GM18858 (cell line): ENCODE data around the gene BICDL1.

Source experiments
- ATAC-seq: cut with Tn5 transposase; IDR thresholded peaks from one replicate; pipeline ENCODE4 v1.9.1; 2021; ENCODE audit not compliant: unreplicated experiment

BICDL1 gene

DNA sequence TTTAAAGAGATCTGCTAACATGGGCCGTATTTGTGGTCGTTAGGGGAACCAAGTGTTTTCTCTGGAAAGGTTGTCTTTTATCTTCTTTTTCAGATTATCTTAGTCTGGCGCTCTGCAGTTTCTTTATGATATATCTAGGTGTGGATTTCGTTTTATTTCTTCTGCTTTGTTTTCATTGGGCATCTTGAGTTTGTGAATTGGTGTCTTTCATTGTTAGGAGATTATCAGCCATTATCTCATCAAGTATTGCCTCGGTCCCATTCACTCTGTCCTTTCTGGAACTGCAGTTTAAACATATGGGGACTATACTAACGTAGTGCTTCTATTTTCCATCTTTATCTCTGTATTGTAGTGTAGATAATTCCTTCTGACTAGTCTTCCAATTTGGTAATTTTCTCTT, 60.4 kb downstream of the BICDL1 start:
- no peak for ATAC-seq

DNA sequence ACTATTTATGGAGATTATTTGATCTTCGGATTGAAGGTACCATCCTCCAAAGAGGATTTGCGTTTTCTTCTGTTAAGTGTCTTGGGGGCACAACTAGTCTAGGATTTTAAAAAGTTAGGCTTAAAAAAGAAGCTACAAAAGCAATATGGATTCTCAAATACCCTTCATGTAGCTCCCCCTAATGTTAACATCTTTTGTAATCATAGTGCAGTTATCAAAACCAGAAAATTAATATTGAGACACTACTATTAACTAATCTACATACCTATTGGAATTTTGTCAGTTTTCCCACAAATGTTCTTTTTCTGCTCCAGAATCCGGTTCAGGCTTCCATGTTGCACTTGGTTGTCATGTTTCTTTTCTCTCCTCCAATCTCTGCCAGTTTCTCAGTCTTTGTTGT, 62.5 kb downstream of the BICDL1 start:
- ATAC-seq: no peak

DNA sequence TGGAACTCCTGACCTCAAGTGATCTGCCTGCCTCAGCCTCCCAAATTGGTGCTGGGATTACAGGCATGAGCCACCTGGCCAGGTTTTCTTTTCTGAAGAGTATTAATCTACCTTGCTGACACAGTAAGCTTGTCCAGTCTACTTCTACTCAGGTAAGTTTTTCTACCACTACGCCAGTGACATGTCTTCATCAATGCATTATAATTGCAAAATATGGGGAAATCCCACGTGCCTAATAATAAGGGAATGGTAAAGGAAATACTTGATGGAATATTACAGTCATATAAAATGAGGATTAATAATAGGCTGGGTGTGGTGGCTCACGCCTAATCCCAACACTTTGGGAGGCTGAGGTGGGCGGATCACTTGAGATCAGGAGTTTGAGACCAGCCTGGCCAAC, 65.3 kb downstream of the BICDL1 start:
- no peak for ATAC-seq

DNA sequence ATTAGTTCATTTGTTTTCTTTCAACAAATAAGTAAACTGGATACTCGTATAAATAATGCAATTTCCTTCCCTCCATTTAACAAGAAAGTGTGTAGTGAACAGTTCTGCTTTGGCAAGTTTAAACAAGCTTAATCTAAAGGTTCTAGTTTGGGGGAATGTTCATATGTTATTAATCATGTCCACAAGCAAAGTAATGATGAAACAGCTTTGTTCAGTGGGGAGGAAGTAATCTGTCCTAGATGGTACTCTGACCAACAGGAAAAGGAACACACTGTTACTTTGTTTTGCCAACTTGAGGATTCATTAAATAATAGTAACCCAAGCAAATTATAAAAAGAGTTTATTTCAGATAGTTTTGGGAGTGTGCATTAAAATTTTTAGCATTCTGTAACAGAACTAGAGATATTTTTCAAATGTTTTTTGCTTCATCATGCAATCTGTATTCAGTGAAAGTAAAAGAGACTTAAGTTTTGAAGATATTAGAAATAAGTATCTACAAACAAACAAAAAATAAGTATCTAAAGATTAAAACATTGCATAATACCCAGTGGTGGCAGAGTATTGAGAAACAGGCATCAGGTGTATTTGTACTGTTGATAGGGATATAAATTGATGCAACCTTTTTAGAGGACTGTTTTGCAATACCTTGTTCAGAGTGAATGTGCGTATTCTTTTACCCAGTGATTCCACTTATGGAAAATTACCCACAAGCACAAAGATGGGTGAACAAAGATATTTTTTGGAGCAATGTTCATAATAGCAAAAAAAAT, 66.4 kb downstream of the BICDL1 start:
- ATAC-seq: no peak

DNA sequence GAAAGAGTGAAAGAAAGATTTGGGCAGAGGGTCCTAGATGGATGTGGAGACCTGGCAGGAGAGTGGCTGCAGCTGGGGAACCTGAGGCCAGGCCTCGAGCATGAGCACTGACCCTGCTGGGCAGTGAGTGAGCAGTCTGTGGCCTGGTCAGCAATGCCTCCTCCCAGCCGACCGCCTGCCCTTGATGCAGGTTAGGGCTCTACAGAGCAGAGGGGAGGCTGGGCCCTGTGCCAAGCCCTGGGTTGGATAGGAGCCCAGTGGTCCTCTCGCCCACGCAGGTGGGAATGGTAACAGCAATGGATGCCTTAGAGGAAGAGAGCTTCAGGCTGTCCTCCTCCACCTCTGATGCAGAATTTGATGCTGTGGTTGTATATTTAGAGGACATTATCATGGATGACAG, 67.7 kb downstream of the BICDL1 start:
- no peak for ATAC-seq

DNA sequence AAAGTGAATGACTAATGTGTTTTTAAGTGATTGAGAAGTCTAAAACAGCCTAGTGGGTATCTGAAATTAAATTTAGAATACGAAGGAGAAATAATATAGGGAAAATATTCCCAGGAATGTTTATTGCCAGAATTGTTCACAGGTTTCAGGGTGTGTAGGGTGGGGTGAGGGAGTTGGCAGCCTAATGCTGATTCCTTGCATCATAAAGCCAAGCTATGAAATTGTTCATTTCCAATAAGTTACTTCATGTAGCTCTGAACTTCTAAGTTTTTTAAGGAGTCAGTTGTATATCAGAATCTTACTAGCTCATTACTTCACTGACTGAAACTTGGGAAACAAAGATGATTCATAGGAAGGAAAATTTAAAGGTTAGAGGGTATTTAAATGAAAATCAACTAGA, 71.2 kb downstream of the BICDL1 start:
- ATAC-seq: no peak

DNA sequence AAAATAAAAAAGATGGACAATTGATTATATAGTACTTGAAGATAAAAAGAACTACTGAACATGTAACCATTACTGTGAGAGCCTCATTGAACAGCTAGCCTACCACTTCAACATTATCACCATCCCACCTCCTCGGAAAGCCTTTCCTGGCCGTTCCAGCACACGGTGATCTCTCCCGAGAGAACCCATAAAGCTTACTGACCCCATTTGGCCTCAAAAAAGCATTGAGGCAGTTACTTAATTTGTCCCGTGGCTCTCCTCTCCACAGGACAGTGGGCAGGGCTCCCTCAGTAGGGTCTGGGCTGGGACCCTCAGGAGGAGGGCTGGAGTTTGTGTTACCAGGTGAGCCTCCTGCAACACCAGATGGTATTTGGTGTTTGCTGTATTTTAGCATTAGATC, 71.7 kb downstream of the BICDL1 start:
- ATAC-seq: no peak

DNA sequence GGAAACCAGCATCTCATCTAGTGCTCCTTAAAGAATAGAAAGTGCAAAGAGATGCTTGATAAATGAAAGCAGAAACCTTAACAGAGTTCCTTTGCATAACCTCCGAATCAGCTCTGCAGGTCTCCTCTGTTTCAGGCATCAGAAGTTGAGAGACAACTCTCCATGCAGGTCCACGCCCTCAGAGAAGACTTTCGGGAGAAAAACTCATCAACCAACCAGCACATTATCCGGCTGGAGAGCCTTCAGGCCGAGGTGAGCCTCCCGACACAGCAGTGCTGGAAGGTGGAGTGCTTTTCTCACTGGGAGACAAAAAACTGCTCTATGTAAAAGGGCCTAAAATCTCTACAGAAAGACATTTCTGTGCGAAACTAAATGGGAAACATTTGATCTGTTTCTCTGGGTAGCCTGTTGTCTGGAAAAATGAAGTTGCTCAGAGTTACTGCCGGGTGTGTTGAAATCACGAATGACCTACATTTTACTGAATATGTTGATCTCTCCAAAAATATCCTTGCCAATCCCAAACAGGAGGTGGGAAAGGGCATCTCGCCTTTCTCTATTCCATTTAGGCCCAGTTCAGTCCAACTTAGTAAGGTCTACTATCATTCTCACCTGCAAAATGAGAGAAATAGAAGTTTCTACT, 72.7 kb downstream of the BICDL1 start:
- ATAC-seq: no peak

DNA sequence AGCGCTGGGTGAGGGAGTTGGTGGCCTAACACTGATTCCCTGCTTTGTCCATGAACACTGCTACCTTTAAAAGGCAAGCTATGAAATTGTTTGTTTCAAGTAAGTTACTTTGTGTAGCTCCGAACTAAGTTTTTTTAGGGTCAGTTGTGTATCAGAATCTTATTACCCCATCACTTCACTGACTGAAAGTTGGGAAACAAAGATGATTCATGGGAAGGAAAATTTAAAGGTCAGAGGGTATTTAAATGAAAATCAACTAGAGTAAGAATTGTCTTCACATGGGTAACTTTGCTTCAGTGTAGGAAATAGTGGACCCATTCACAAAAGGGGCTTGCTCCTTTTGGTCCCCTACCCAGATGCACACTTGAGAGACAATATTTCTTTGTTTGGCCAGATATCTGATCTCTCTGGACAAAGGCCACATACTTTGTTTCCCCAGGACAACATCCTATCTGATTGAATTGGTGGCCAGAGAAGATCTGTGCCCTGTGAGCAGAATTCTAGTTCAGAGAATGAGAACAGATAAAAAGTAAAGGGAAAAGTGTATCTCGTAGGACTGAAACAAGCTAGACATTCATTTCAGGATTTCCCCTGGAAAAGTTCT, 74.0 kb downstream of the BICDL1 start:
- ATAC-seq: no peak

DNA sequence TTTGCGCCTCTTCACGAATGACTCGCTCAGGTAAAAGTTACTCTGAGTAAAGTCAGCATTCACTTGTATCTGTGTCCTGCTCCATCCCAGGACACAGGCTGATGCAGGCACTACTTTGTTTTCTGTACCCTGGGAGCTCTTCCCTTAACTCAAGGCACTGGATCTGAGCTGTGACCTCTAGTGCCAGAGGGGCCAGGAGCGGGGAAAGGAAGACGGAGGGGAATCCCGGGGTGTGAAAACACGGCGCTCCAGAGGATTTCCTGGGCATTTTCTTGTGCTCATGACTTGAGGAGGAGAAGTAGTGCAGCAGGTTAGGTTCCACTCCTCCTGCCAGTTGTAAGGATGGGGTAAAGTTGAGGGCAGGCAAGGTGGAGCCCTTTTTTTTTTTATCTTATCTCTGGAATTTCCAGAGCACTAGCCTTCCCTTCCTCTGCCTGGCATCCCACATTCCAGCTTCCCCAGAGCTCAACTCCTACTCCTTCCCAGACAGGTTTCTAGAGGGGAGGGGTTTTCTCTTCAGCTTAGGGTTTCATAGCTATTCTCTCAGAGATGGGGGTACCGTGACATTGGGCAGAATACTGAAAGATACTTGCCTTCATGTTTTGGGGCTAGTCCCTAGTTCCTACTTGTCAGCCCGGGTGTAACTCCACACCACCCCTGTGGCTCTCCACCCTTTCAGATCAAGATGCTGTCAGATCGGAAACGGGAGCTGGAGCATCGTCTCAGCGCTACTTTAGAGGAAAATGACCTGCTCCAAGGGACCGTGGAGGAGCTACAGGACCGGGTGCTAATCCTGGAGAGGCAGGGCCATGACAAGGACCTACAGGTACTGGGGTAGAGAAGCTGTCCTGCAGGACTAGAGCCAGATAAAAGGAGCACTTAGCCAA, 75.3 kb downstream of the BICDL1 start:
- no peak for ATAC-seq

DNA sequence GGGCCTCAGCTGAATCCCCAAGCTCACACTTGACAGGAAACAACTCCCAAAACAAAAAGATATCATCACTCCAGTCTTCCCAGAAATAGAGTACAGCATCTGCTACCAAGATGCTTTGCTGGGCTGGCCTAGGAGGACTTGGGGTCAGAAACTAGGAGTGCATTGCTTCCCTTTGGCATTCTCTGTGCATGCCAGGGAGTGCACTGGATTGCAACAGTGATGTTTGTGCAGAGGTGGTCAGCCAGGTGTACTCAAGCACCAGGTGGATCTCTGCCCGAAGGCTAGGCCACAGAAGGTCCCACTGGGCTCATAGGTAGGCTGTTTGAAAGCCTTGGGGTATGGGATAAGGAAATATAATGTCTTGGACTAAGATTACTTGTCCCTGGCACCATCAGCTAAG, 76.4 kb downstream of the BICDL1 start:
- ATAC-seq: no peak

DNA sequence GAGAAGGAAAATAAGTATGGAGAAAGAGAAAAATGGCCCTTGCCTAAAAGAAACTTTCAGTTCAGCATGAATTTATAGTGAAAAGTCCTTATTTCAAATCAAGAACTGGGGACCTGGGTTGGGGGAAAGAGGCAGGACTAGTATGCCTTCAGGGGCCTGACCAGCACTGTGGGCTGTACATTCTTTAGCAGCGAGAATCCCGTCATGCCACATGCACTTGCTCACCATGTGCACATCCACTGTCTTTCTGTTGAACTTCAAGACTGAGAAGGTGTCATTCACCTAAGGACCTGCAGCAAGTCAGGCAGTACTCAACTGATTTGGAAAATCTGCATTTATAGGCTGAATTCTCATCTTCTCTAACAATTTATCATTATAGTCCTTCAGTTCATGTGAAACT, 77.3 kb downstream of the BICDL1 start:
- ATAC-seq: no peak

DNA sequence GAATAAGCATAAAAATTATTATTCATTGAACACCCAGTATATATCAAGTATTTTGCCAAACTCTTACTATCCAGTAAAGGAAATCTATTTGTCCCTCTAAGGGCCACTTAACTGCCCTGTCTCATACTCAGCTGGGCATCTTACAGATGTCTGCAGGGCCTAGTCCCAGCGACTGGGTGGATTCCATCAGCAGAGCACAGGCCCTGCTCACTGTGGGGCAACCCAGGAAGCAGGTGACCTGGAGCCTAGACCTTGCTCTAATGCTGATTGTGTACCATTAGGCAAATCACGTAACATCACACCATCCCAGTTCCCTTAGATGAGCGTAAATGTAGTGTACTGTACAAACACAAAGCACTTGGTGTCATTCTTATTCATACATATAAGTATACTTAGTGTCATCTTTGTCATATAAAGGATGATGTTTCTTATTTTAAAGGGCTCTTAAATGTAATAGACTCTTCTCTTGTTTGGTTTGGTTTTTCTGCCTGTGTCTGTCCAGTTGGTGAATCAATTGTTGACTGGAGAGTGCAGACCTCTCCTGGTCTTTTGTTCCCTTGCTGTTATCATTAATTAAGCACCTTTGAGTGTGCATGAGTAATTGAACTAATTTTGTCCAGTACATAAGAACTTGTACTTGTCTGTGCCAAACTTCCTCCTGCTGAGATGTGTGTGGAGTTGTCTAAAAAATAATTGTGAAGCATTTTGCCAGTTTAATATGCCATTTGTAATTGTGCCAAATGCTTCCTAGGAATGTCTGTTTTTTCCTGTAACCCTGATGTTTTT, 78.2 kb downstream of the BICDL1 start:
- no peak for ATAC-seq

DNA sequence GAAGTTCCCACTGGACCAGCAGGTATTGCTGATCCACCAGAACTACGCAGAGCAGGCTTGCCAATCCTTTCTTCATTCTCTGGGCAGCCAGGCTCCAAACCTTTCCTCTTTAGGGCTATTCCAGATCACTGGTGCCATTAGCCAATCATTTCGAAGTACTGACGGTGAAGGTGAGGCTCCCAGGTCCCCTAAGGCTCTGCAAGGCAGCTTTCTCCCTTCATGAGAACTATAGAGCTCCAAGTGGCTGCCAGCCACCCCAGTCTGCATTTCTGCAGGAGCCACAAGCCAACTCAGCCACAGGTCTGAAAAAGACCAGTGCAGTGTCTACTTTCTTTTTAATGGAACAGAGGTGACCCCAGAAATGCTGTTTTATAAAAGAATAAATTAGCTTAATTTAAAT, 78.9 kb downstream of the BICDL1 start:
- no peak for ATAC-seq

DNA sequence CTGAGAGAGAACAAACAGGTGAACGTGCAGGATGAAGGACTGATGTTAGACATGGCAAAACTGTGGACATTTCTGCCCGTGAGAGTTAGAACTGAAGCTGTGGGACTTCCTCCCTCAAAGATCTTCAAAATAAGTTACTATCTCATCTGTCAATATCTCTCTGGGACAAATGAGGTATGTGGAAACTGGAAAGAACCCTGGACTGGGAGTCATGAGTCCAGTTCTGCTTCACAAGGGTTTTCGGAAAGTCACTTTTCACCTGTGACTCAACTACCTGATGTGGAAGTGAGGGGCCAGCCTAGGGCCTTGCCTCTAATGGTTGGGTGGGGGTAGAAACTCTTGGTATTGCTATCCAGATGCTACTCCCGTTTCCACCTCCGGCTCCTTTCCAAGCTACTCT, 80.2 kb downstream of the BICDL1 start:
- ATAC-seq: no peak

DNA sequence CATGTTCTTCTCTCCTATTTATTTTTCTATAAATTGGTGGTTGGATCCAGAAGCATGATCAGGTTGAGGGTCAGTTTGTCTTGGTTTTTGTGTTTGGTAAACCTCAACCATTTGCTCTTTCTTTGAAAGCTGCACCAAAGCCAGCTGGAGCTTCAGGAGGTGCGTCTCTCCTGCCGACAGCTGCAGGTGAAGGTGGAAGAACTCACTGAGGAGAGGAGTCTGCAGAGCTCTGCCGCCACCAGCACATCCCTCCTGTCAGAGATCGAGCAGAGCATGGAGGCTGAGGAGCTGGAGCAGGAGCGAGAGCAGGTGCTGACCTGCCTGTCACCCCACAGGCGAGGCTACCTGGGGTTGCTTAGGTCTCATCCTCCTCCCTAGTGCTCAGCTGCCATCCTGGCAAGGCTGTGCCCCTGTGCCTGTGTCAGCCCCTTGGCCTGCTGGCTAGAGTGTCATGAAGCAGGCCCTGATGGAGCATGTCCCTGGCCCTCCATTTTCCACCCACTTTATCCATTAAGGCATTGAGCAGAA, 82.5 kb downstream of the BICDL1 start:
- no peak for ATAC-seq

DNA sequence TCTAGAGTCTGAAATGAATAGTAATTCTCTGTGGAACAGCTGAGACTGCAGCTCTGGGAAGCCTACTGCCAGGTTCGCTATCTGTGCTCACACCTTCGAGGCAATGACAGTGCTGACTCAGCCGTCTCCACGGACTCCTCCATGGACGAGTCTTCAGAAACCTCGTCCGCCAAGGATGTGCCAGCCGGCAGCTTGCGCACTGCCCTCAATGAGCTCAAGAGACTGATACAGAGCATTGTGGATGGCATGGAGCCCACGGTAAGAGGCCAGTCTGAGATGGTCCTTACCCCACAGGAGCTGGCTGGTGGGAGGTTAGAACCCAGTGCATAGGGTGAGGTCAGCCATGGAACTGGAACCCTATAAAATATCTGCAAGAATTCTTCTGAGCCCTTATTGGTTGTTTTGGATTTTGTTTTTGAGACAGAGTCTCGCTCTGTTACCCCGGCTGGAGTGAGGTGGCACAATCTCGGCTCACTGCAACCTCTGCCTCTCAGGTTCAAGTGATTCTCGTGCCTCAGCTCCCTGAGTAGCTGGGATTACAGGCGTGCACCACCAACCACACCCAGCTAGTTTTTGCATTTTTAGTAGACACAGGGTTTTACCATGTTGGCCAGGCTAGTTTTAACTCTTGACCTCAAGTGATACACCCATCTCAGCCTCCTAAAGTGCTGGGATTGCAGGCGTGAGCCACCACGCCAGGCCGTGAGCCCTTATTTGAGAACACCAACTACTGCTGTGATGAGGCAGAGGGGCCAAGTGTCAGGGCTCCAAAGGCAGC, 83.6 kb downstream of the BICDL1 start:
- ATAC-seq: no peak

DNA sequence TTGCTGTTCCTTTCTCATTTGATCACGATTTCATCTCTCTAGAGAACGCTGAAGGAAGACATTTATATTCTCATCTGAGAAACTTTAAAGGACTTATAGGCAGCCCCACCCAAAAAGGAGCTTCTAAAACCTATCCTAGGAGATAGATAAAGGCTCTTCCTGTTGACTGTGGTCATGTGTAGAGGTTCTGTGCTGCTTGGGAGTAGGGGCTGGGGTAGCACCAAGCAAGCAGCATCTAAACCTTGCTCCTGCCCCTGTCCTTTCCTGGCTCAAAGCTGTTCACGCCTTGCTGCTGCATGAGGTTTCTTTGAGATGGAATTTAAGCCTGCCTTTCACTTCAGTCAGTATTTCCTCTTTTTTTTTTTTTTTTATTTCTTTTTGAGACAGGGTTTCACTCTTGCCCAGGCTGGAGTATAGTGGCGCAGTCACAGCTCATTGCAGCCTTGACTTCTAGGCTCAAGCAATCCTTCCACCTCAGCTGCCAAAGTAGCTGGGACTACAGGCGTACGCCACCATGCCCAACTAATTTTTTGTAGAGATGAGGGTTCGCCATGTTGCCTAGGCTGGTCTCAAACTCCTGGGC, 86.1 kb downstream of the BICDL1 start:
- ATAC-seq: no peak

DNA sequence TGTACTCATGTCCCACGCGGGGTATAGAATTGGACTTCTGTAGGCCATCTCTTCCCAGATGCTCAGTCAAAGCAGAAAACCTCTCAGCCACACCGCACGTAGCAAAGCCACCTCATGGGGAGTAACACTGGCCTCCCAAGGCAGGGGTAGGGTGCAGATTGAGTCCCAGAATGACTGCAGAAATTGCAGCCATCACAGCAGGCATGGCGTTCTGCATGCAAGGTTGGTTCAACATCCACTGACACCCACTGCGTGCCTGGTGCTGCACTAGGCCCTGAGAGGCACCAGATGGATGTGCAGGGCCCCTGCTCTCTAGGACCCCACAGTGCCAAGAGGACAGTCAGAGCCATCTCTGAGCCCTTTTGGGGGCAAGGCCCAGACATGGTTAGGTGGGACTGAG, 87.6 kb downstream of the BICDL1 start:
- no peak for ATAC-seq
